Islet of Langerhans (tissue), 1 donor: ENCODE results near the gene PAFAH1B1.
"Not testable (repeated sequence)": the region's sequence is repeated elsewhere in the genome, so short reads cannot be mapped to it uniquely, and the experiment has no call there.

ENCODE experiments used
- FAIRE-seq: peaks from one replicate; lab custom pipeline; 2011; peaks lifted over from hg19 to GRCh38; lab: Jason Lieb, UNC

The PAFAH1B1 gene

GRCh38 chr17:2594722-2595599, 1.5 kb downstream of the PAFAH1B1 start:
- FAIRE-seq: no peak

- no peak for FAIRE-seq
Measured at GRCh38 chr17:2595716-2596115, 2.3 kb downstream of the PAFAH1B1 start.

- peak; percentile 30 for FAIRE-seq
Measured at GRCh38 chr17:2598166-2598565, 4.7 kb downstream of the PAFAH1B1 start.

- no peak for FAIRE-seq
Measured at GRCh38 chr17:2602597-2603017, 9.2 kb downstream of the PAFAH1B1 start.

- no peak for FAIRE-seq
Measured at GRCh38 chr17:2608350-2608913, 15.0 kb downstream of the PAFAH1B1 start.

GRCh38 chr17:2609091-2609490, 15.6 kb downstream of the PAFAH1B1 start:
- FAIRE-seq: no peak

- FAIRE-seq: no peak
Measured at GRCh38 chr17:2610195-2611175, 17.0 kb downstream of the PAFAH1B1 start.

GRCh38 chr17:2611627-2612026, 18.2 kb downstream of the PAFAH1B1 start:
- FAIRE-seq: no peak

GRCh38 chr17:2612630-2613029, 19.2 kb downstream of the PAFAH1B1 start:
- FAIRE-seq: no peak

GRCh38 chr17:2613089-2613808, 19.8 kb downstream of the PAFAH1B1 start:
- FAIRE-seq: no peak

GRCh38 chr17:2615882-2616281, 22.4 kb downstream of the PAFAH1B1 start:
- FAIRE-seq: no peak

GRCh38 chr17:2621241-2621640, 27.8 kb downstream of the PAFAH1B1 start:
- FAIRE-seq: no peak

GRCh38 chr17:2621951-2622405, 28.5 kb downstream of the PAFAH1B1 start:
- FAIRE-seq: not testable (repeated sequence)

GRCh38 chr17:2622721-2623301, 29.4 kb downstream of the PAFAH1B1 start:
- not testable (repeated sequence) for FAIRE-seq

GRCh38 chr17:2624292-2624731, 30.9 kb downstream of the PAFAH1B1 start:
- FAIRE-seq: no peak

GRCh38 chr17:2626626-2627219, 33.3 kb downstream of the PAFAH1B1 start:
- not testable (repeated sequence) for FAIRE-seq

GRCh38 chr17:2628922-2629321, 35.5 kb downstream of the PAFAH1B1 start:
- FAIRE-seq: not testable (repeated sequence)

- FAIRE-seq: no peak
Measured at GRCh38 chr17:2631211-2631610, 37.8 kb downstream of the PAFAH1B1 start.

- peak; percentile 62 for FAIRE-seq
Measured at GRCh38 chr17:2634361-2634960, 41.0 kb downstream of the PAFAH1B1 start.

GRCh38 chr17:2635241-2635640, 41.8 kb downstream of the PAFAH1B1 start:
- FAIRE-seq: no peak
